NOMO-1 (cell line): ENCODE data around the gene COQ6.
"Not testable (repeated sequence)": the region's sequence is repeated elsewhere in the genome, so short reads cannot be mapped to it uniquely, and the experiment has no call there.

Experiments
- DNase-seq, 2 experiments: peaks; one replicate each; lab custom pipeline; 2025; ENCODE audit not compliant: unreplicated experiment in 2 of 2; lab: John Stamatoyannopoulos, UW

The COQ6 gene

GRCh38 chr14:73977896-73978295, 27.8 kb downstream of the COQ6 start:
- DNase-seq, result no peak

DNA sequence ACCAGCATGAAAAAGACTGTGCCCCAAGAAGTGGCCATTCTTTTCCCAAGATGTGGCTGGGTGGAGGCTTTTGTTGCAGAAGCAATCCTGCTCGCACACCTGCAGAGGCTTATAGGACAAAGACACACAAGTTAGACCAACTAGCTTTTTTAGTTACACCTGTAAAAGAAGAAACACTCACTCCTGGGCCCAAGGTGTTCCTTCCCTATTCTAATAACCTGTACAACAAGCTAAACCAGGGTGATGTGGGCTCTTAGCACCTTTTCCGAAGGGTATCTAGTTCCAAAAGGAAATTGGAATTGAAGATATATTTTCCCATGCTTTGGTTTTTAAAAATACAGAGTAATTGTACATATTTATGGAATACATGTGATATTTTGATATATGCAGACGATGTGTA, 38.0 kb downstream of the COQ6 start:
- no peak for DNase-seq

DNA sequence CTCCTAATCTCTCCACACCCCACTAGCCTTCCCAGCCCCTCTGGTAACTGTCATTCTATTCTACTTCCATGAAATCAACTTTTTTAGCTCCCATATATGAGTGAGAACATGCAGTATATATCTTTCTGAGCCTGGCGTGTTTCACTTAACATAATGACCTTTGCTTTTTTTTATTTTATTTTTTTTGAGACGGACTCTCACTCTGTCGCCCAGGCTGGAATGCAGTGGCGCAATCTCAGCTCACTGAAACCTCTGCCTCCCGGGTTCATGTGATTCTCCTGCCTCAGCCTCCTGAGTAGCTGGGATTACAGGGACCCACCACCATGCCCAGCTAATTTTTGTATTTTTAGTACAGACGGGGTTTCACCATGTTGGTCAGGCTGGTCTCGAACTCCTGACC, 38.6 kb downstream of the COQ6 start:
- DNase-seq, result not testable (repeated sequence)

DNA sequence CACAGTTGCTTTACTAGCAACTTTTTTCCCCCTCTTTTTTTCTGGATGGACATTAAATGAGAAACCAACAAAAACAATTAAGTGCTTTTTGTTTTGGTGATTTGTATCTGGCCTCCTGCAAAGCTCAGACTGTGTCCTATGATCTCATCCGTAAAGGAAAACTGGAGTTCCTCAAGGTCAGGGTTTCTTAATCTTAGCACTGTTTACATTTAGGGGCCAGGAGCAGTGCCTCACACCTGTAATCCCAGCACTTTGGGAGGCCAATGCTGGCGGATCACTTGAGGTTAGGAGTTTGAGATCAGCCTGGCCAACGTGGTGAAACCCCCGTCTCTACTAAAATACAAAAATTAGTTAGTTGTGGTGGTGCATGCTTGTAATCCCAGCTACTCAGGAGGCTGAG, 41.0 kb downstream of the COQ6 start:
- no peak for DNase-seq

GRCh38 chr14:73994926-73995325, 44.8 kb downstream of the COQ6 start:
- not testable (repeated sequence) for DNase-seq

DNA sequence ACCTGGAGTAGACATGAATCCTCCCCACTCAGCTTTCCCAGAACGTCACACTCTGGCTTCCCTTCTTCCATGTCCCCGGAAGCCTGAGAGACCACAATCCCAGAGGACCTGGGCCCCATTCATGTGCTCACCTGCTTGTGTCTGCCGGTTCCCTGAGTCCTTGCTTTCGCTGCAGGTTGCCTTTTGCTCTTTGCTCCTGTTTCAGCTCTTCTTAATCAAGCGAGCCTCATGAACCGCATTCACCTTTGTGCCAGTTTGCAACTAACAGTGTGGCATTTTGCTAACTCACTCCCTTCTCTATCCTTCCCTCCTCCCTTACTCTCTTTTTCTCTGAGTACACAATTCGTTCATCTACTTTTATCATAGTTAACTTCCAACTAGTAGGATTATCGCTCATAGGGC, 45.9 kb downstream of the COQ6 start:
- no peak for DNase-seq

DNA sequence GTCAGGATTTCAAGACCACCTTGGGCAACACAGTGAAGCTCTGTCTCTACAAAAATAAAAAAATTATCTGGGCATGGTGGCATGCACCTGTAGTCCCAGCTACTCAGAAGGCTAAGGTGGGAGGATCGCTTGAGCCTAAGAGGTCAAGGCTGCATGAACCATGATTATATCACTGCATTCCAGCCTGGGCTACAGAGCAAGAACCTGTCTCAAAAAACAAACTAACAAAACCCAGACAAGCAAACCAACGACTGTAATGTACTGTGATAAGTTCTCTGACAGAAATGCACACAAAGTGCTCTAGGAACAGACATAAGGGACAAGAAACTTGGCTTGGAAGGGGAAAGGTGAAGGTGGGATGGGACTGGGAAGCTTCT, 46.6 kb downstream of the COQ6 start:
- no peak for DNase-seq

DNA sequence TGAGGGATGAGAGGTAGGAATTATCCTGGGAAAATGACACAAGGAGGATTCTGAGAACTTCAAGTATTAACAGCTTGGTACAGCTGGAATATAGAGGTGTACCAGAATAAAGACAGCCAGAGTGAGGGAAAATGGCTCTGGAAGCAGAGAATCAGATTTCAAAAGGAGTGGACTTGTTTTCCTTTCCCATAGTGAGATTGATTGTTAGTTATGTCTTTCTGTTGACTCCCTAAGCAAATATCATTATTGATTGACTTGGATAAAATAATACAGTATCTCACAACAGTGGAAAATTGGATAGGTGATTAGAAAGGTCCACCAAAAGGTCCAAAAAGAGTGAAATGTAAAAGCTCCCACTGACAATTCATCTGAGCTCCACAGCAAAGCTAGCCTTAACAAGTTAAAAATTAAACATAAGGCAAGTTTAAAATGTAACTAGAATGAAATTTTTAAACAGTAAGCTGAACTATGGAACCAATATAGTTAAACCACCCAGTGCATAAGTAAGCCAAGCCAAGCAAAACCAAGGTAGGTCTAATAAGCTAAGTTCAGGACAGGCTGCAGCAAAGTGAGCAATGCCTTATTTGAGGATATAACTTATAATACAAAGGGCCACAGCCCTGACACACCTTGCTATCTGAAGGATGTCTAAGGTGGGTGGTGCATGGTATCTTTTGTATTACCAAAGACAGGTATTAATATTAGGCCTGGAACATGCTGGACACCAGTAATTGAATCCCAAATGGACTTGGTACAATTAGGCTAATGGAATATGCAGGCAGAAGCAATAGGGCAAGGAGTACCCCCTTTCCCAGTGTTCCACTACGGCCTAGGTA, 47.2 kb downstream of the COQ6 start:
- DNase-seq, result no peak

DNA sequence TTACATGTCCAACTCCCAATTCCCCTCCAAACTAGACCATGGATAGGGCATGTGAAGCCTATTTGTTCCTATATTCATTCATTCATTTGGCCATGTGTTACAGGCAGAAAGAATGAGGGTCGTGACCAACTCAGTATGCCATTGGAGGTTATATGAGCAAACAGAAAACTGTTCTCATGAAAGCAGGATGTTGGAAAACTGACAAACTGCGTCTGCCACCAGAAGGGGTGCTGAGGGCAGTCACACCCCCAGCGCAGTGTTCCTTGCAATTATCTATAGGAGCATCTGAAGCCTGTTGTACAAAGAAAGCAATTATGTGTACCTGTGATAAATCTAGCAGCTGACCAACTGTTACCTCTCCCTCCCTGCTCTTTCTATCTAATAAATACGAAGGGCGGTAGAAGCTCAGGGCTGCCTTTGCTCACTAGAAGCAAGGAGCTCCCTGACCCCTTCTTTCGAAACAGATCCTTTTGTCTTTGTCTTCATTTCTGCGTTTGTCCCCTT, 47.9 kb downstream of the COQ6 start:
- no peak for DNase-seq

DNA sequence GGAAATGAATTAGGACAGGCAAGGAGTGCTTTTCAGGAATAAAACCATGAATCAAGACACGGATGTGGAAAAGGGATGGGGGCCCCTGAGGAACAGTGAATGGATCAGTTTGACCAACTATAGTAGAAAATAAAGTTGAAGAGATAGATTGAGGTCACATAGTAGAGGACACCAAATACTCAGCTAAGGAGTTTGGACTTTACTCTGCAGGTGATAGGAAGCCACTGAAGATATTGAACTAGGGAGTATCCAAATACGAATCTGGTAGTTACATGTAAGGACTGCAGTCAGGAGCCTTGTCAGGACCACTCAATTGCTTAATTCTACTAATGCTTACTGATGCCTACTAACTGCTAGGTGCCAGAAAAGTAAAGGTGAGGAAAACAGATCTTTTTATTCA, 48.6 kb downstream of the COQ6 start:
- no peak for DNase-seq

- DNase-seq, result not testable (repeated sequence)
Observed at GRCh38 chr14:74005664-74006063, 55.6 kb downstream of the COQ6 start.

- DNase-seq, result no peak
Observed at GRCh38 chr14:74008843-74009499, 58.9 kb downstream of the COQ6 start.
